WI38 (cell line): ENCODE data around the gene TRAF2.

ENCODE experiments used
- H3K4me3 ChIP-seq: 2 replicates; pipeline ENCODE4 v1.5.1; 2011; ENCODE audit warnings: low read depth, mild to moderate bottlenecking, control low read depth, low read length
- TF ChIP-seq, protein P1 (sequence below): IDR thresholded peaks from 2 replicates; pipeline ENCODE4 v1.5.1; 2012; ENCODE audit warnings: low read depth, mild to moderate bottlenecking, control low read depth, low read length

The TRAF2 gene

DNA sequence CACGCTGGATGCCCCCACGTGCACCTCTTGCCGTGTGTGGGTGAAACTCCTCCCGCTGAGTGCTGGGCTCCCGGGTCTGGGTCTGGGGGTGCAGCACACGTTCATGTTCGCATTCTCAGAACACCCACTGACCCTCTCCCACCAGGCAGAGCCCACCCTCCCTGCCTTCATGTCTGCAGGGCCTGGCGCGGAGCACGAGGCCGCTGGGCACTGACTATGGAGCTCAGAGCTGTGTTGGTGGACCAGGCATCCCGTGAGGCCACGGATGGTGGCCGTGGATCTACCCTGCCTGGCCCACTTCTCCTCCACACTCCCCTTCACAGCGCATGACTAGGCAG lies 74.6 kb downstream of the TRAF2 start:
- H3K4me3 ChIP-seq, result no peak overlapping the region
- TF ChIP-seq, protein P1, sequence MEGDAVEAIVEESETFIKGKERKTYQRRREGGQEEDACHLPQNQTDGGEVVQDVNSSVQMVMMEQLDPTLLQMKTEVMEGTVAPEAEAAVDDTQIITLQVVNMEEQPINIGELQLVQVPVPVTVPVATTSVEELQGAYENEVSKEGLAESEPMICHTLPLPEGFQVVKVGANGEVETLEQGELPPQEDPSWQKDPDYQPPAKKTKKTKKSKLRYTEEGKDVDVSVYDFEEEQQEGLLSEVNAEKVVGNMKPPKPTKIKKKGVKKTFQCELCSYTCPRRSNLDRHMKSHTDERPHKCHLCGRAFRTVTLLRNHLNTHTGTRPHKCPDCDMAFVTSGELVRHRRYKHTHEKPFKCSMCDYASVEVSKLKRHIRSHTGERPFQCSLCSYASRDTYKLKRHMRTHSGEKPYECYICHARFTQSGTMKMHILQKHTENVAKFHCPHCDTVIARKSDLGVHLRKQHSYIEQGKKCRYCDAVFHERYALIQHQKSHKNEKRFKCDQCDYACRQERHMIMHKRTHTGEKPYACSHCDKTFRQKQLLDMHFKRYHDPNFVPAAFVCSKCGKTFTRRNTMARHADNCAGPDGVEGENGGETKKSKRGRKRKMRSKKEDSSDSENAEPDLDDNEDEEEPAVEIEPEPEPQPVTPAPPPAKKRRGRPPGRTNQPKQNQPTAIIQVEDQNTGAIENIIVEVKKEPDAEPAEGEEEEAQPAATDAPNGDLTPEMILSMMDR, result no peak

- TF ChIP-seq, protein P1, result no peak
- no peak overlapping the region for H3K4me3 ChIP-seq
These were observed 75.2 kb downstream of the TRAF2 start for GRCh38 chr9:136961279-136962065.

DNA sequence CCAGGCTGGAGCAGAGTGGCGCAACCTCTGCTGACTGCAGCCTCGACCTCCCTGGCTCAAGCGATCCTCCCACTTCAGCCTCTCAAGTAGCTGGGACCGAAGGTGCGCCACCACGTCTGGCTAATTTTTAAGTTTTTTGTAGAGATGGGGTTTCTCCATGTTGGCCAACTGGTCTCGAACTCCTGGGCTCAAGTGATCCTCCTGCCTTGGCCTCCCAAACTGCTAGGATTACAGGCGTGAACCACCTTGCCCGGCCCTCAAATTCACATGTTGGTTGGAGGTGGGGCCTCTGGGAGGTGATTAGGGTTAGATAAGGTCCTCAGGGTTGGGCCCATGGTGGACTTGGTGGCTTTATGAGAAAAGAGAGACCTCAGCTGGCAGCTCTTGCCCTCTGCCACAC lies 75.8 kb downstream of the TRAF2 start:
- H3K4me3 ChIP-seq, result no peak overlapping the region
- TF ChIP-seq, protein P1, result no peak

DNA sequence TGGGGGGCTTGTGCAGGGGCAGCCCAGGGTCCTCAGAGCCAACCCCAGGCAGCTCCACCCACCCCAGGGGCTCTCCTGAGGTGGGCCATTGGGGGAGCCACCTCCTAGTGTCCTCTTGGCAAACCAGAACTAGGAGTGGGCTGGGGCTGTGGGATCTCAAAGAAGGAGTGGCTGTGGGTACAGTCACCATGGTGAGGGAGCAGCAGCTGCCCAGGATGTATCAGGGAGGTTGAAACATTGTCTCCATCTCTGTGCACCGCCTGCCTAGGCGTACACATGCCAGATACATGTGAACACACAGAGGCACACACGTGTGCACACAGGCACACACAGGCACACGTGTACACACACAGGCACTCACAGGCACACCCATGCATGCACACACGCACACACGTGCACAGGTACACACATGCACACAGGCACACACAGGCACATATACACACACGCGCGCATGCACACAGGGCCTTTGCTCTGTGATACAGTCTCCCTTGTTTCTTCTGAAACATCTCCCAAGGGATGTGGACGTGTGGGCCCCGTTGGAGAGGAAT lies 76.5 kb downstream of the TRAF2 start:
- TF ChIP-seq, protein P1, result no peak
- no peak overlapping the region for H3K4me3 ChIP-seq

DNA sequence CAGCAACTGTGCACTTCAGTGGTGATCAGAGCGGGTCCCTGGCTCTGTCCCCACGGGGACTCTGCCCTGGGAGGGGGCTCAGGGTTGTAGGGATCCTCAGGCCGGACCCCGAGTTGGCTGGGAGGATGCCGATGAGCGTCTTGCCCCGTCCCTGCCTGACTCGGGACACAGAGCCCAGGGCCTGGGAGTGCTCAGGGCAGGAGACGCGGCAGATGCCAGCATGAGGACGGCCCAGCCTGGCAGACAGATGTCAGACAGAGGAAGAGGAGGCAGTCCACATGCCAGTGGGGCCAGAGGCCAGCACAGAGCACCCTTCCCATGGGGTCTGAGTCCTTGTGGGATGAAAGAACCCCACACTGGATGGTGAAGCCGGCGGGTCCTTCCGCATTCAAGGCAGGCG lies 77.0 kb downstream of the TRAF2 start:
- TF ChIP-seq, protein P1, result no peak
- H3K4me3 ChIP-seq, result no peak overlapping the region

GRCh38 chr9:136963751-136964150 lies 77.4 kb downstream of the TRAF2 start:
- TF ChIP-seq, protein P1, result no peak
- no peak overlapping the region for H3K4me3 ChIP-seq

GRCh38 chr9:136964171-136964689 lies 77.9 kb downstream of the TRAF2 start:
- TF ChIP-seq, protein P1, result no peak
- no peak overlapping the region for H3K4me3 ChIP-seq
